ENCODE results near the gene CD248.

GRCh38 chr11:66312549-66313320, 4.1 kb downstream of the CD248 start:
- TF ChIP-seq CTCF (IDR thresholded peaks at IDR 0.05; ENCODE audit: insufficient read depth, low read depth, low read length) (no peak), EZH2 (IDR thresholded peaks at IDR 0.05; ENCODE audit: insufficient read depth, low read length) (no peak)

Data from astrocyte (in vitro differentiated cells and primary cell).